ENCODE data around the gene PWWP3B. TPM values are rescaled to one million over a fixed set of nuclear protein-coding genes. Genes with fewer than 3 reads are reported as not detected.

The PWWP3B gene
- total and polyA plus RNA-seq, 2 of the 13 experiments (the other 11 are each of a cell fraction or from before 2014, with no cell fraction given): 0.04 TPM; not detected in 1

DNA sequence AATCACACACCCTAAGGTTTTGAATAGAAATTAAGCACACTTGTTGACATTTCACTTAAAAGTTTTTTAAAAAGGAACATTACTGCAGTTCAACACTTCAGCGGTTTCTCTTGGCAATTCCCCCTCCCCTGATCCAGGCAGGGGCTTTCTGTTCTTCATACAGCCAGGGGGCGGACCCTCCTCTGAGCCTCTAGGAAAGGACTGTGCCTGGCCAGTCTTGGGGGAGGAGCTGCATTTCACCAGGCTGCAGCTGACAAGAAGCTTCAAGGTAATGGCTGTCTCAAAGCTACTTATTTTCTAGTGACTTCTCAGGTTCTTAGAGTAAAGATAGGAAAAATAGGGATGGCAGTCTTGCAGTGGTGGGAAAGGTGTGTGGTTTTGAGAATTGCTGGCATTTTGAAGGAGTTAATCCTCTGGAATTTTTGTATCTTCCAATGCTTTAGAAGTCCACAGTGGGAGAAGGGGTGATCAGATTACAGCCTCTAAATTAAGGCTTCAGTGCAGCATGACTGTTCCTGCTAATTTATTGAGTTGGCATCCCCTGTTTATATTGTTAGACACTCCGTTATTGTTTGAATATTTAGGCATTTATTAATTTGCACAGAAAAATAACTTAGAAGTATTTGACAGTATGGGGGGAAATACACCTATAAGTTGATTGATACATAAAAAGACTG, 33.5 kb downstream of the PWWP3B start (continued):
- no peak for TF ChIP-seq FOXP4 (CRISPR knock-in tag; IDR thresholded peaks at IDR 0.05)

- ATAC-seq (no peak), DNase-seq (ENCODE audit: low spot score) (peak; percentile 0), FAIRE-seq (no peak)
- H4K20me1 ChIP-seq (ENCODE audit: insufficient read depth, low read length): no peaks in the 10 kb centered on the region
- in situ Hi-C loops (cut with HindIII; ENCODE audit: extremely low pct_ligation_motif_present, low pct_unique_long_range_greater_than_20kb) (no loop called here), intact Hi-C loops (cut with micrococcal nuclease; ENCODE audit: unreplicated experiment) (no loop called here)
- no peak overlapping the region for H3K4me2 ChIP-seq (ENCODE audit: low read depth, low read length)
- ChIA-PET CTCF (ENCODE audit: low intra/inter-chr PET ratio, low total read pairs) (no interaction called here), POLR2A (no interaction called here)
- no peak overlapping the region for H2AFZ ChIP-seq (ENCODE audit: low read length)
- H3K4me3 ChIP-seq (replicated peaks in 1 of 3; ENCODE audit: insufficient read depth in 1 of 3, low read depth in 2 of 3, low read length in 3 of 3): no peak overlapping the region
- no peak overlapping the region for H3K27ac ChIP-seq (ENCODE audit: extremely low read length, insufficient read depth, low read length)
- H3K9me3 ChIP-seq (ENCODE audit: low read length): no peaks in the 10 kb centered on the region
- no peaks in the 10 kb centered on the region for H3K79me2 ChIP-seq (ENCODE audit: insufficient read depth, low read length)
- no TSS peak for BruUV-seq (replicated peaks)
- H3K36me3 ChIP-seq (replicated peaks in 1 of 2; ENCODE audit: control insufficient read depth in 1 of 2, insufficient read depth in 2 of 2, low read length in 2 of 2): no peaks in the 10 kb centered on the region
- no peaks in the 10 kb centered on the region for H3K27me3 ChIP-seq (ENCODE audit: control insufficient read depth in 1 of 2, insufficient read depth in 2 of 2, low read length in 2 of 2)
- H3K9ac ChIP-seq (ENCODE audit: insufficient read depth, low read depth, low read length): no peak overlapping the region
- H3K4me1 ChIP-seq (ENCODE audit: insufficient read depth, low read length): no peaks in the 10 kb centered on the region
- no peak for TF ChIP-seq ZNF792 (CRISPR knock-in tag; IDR thresholded peaks at IDR 0.05)
- TF ChIP-seq AHR (CRISPR knock-in tag; IDR thresholded peaks at IDR 0.05): no peak
- no peak for TF ChIP-seq DPF2 (CRISPR knock-in tag; IDR thresholded peaks at IDR 0.05; ENCODE audit: borderline replicate concordance, low read depth)
- no peak for TF ChIP-seq KLF13 (CRISPR knock-in tag; IDR thresholded peaks at IDR 0.05)
- TF ChIP-seq RFX3 (CRISPR knock-in tag; IDR thresholded peaks at IDR 0.05): no peak
- TF ChIP-seq NAIF1 (CRISPR knock-in tag; IDR thresholded peaks at IDR 0.05; ENCODE audit: borderline replicate concordance): no peak
- no peak for TF ChIP-seq ZNF296 (CRISPR knock-in tag; conservative IDR thresholded peaks at IDR 0.05)
- no peak for TF ChIP-seq DMAP1 (CRISPR knock-in tag; IDR thresholded peaks at IDR 0.05)
- no peak for TF ChIP-seq ZSCAN25 (CRISPR knock-in tag; IDR thresholded peaks at IDR 0.05)
- no peak for TF ChIP-seq BRCA1 (CRISPR knock-in tag; IDR thresholded peaks at IDR 0.05)
- TF ChIP-seq ZNF652 (CRISPR knock-in tag; IDR thresholded peaks at IDR 0.05; ENCODE audit: borderline replicate concordance, low read depth): no peak
- no peak for TF ChIP-seq PREB (CRISPR knock-in tag; IDR thresholded peaks at IDR 0.05)
- TF ChIP-seq ZNF562 (CRISPR knock-in tag; IDR thresholded peaks at IDR 0.05; ENCODE audit: borderline replicate concordance): no peak
- no peak for TF ChIP-seq SP5 (CRISPR knock-in tag; IDR thresholded peaks at IDR 0.05; ENCODE audit: borderline replicate concordance, low read depth)
- no peak for TF ChIP-seq ZNF547 (CRISPR knock-in tag; IDR thresholded peaks at IDR 0.05)
- no peak for TF ChIP-seq EHMT2 (IDR thresholded peaks at IDR 0.05; ENCODE audit: borderline replicate concordance, low read depth, low read length)
- TF ChIP-seq TCF12 (IDR thresholded peaks at IDR 0.05): no peak
- TF ChIP-seq TCF12 (CRISPR knock-in tag; IDR thresholded peaks at IDR 0.05): no peak
- TF ChIP-seq THAP8 (CRISPR knock-in tag; IDR thresholded peaks at IDR 0.05; ENCODE audit: borderline replicate concordance): no peak
Measured at GRCh38 chrX:106203315-106203714, 35.2 kb downstream of the PWWP3B start.

All from HepG2 (cell line).